Activated CD4-positive, alpha-beta memory T cell treated with anti-CD3 and anti-CD28 coated beads for 36 hours (primary cell): ENCODE data around the gene SGCA. TPM values are rescaled to one million over a fixed set of nuclear protein-coding genes. Genes with fewer than 3 reads are reported as not detected.

Experiments
- CTCF ChIA-PET: fragments of 350-600 bp; sonication (Branson Sonifier 250); formaldehyde crosslinking; loops from one replicate; lab custom pipeline; 2021; ENCODE audit warnings: antibody characterized with exemption, inconsistent platforms; lab: Charles Lee
- POLR2A ChIA-PET: fragments of 350-600 bp; sonication (Branson Sonifier 250); formaldehyde crosslinking; loops from one replicate; lab custom pipeline; 2021; ENCODE audit warnings: antibody characterized with exemption; lab: Charles Lee
- DNase-seq: peaks from one replicate; pipeline ENCODE4 v3.0.0-alpha.2; 2020
- H3K27ac Mint-ChIP-seq: one replicate; pipeline ENCODE4 v1.8.0; 2021; ENCODE audit warnings: mixed read lengths
- H3K27me3 Mint-ChIP-seq: one replicate; pipeline ENCODE4 v1.8.0; 2021; ENCODE audit warnings: mixed read lengths
- H3K36me3 Mint-ChIP-seq: one replicate; pipeline ENCODE4 v1.8.0; 2021; ENCODE audit warnings: mixed read lengths
- H3K4me1 Mint-ChIP-seq: one replicate; pipeline ENCODE4 v1.8.0; 2021; ENCODE audit warnings: low read depth, mixed read lengths
- H3K4me3 Mint-ChIP-seq: one replicate; pipeline ENCODE4 v1.8.0; 2021; ENCODE audit warnings: mild to moderate bottlenecking, mixed read lengths
- H3K9me3 Mint-ChIP-seq: one replicate; pipeline ENCODE4 v1.8.0; 2021; ENCODE audit warnings: mixed read lengths
- intact Hi-C: fragments of 100-400 bp; cut with micrococcal nuclease; formaldehyde crosslinking; loops from one replicate; pipeline ENCODE4 v1.15.1; 2023
- total RNA-seq, 2 experiments: library from RNA; stranded (reverse); gene quantifications; one replicate each; pipeline ENCODE4 v1.2.3, GENCODE V29; 2021

The SGCA gene
- total RNA-seq, 2 experiments from 2014 or later, result 0.59 TPM; not detected in 1

DNA sequence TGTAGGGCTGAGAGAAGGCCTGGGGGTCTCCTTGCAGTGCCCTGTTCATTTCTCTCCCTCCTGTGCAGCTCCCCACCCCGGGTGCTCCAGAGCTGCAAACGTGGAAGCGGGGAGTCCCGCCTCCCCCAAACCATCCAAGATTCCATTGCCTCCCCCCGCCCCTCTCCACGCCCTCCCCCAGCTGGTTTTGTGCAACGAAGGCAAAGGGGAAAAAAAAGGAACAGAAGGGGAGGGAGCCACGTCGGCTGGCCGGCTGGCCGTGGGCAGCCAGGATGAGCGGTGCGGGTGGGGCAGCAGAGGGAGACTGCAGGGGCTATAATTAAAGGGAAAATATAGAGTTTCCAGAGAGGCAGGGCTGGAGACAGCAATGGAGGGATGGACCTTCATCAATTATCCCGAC, 37.3 kb downstream of the SGCA start:
- Mint-ChIP-seq H3K9me3 (no peaks in the 10 kb centered on the region), H3K27ac (no peak overlapping the region), H3K4me3 (no peak overlapping the region), H3K4me1 (peaks cover 21% of the 10 kb centered on the region), H3K27me3 (peaks cover 69% of the 10 kb centered on the region), H3K36me3 (no peaks in the 10 kb centered on the region)
- DNase-seq, result no peak
- ChIA-PET POLR2A (no interaction called here), CTCF (interaction anchor here (1.5 to 16.6 kb wide), 5 partner anchors 11 to 91 kb away, joined by 6 to 324 read pairs (median 70); partner anchors contain the start of gene TMEM92)
- intact Hi-C loops, result no loop called here

DNA sequence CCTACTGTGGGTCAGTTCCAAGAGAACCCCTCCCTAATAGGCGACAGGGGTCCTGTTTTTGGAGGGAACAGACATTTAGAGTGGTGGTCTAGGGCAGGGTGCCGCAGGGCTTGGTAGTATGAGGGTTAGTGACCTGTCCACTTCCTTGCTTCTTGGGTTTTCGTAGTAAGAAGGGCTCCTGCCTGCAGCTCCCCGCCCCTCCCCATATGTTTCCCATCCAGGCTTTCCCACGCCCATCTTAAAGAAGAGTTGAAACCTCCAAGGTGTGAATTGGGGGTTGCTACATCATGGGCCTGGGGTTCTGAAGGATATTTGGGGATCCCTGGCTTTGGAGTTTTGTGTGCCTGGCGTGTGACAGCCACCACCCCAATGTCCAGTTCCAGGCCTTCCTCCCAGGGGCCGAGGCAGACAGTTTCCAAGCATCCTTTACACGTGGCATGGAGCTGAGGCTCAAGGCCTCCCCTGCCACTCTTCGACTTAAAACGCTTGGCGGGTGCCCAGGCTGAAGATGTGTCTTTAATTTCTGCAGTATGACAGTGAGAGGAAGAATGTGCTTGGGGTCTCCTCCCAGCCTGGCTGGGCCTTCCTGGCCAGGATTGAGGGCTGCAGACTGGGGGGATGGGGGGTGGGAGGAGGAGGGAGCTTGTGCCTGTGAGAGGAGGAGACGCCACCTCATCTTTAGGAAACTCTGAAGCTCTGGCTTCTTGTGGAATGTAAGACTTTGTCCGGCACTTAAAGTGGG, 38.0 kb downstream of the SGCA start:
- DNase-seq, result no peak
- H3K4me1 Mint-ChIP-seq, result peaks cover 16% of the 10 kb centered on the region
- H3K36me3 Mint-ChIP-seq, result no peaks in the 10 kb centered on the region
- no peaks in the 10 kb centered on the region for H3K9me3 Mint-ChIP-seq
- intact Hi-C loops, result no loop called here
- no peak overlapping the region for H3K27ac Mint-ChIP-seq
- ChIA-PET CTCF (interaction anchor here (0.6 to 16.6 kb wide), 5 partner anchors 10 to 110 kb away, joined by 3 to 324 read pairs (median 5); partner anchors contain the start of gene TMEM92), POLR2A (no interaction called here)
- peaks cover 65% of the 10 kb centered on the region for H3K27me3 Mint-ChIP-seq
- no peak overlapping the region for H3K4me3 Mint-ChIP-seq

- Mint-ChIP-seq H3K27me3 (peaks cover 69% of the 10 kb centered on the region), H3K4me3 (no peak overlapping the region)
- intact Hi-C loops, result no loop called here
These were observed 38.6 kb downstream of the SGCA start for GRCh38 chr17:50204431-50204830.

DNA sequence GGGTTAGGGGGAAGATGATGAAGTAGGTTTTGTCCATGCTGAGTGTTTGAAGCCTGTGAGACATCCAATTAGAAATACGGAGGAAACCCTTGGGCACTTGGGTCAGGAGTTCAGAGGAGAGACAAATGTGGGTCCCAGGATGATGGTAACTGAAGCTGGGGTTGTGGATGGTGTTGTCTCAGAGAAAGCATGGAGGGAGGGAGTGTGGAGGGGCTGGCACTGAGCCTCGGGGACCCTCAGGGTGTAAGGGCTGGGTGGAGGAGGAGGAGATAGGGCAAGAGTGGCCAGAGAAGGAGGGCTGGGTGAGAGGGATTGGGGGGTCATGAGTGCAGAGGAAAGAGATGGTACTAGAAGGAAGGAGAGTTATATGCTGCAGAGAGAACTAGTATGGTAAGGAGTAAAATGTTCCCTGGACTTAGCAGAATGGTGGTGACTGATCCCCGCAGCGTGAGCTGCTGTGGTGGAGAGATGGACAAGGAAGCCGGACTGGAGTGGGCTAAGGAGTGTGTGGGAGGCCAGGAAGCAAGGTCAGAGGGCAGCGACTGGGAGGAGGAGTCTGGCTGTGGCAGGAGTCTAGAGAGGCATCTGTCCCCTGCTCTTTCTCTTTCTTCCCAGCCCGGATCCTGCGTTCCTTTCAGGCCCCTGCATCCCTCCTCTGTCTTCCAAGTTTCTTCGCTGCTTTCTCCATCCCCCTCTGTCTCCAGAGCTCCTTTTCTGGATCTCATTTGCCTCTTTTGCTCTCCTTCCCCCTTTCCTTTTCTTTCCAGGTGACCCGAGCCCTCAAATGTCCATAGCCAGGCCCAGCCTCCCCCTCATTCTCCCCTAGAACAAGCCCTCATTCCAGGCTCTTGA, 39.5 kb downstream of the SGCA start:
- POLR2A ChIA-PET, result interaction anchor here (1.4 kb wide), 1 partner anchor 11 kb away, joined by 3 read pairs; no protein-coding TSS in a partner anchor
- H3K4me3 Mint-ChIP-seq, result no peak overlapping the region
- H3K27ac Mint-ChIP-seq, result no peak overlapping the region
- H3K9me3 Mint-ChIP-seq, result no peaks in the 10 kb centered on the region
- intact Hi-C loops, result no loop called here
- H3K4me1 Mint-ChIP-seq, result peaks cover 10% of the 10 kb centered on the region
- peaks cover 65% of the 10 kb centered on the region for H3K27me3 Mint-ChIP-seq
- no peak for DNase-seq
- CTCF ChIA-PET, result interaction anchor here (0.5 to 16.6 kb wide), 7 partner anchors 36 to 265 kb away, joined by 3 to 324 read pairs (median 4); partner anchors contain the start of gene TMEM92
- H3K36me3 Mint-ChIP-seq, result no peaks in the 10 kb centered on the region

More at GRCh38 chr17:50204431-50204830, 38.6 kb downstream of the SGCA start:
- ChIA-PET CTCF (interaction anchor here (0.6 to 16.6 kb wide), 5 partner anchors 11 to 110 kb away, joined by 3 to 324 read pairs (median 5); partner anchors contain the start of gene TMEM92), POLR2A (no interaction called here)
- H3K4me1 Mint-ChIP-seq, result peaks cover 14% of the 10 kb centered on the region
- H3K27ac Mint-ChIP-seq, result no peak overlapping the region
- DNase-seq, result no peak
- no peaks in the 10 kb centered on the region for H3K9me3 Mint-ChIP-seq
- H3K36me3 Mint-ChIP-seq, result no peaks in the 10 kb centered on the region

GRCh38 chr17:50205963-50206505, 40.2 kb downstream of the SGCA start:
- no peak for DNase-seq
- intact Hi-C loops, result no loop called here
- Mint-ChIP-seq H3K27ac (no peak overlapping the region), H3K36me3 (no peaks in the 10 kb centered on the region), H3K9me3 (no peaks in the 10 kb centered on the region), H3K27me3 (peaks cover 62% of the 10 kb centered on the region), H3K4me3 (no peak overlapping the region), H3K4me1 (peaks cover 5% of the 10 kb centered on the region)
- POLR2A ChIA-PET, result interaction anchor here (1.4 kb wide), 1 partner anchor 11 kb away, joined by 3 read pairs; no protein-coding TSS in a partner anchor
- CTCF ChIA-PET, result interaction anchor here (0.5 to 16.6 kb wide), 3 partner anchors 66 to 266 kb away, joined by 3 to 324 read pairs (median 4); partner anchors contain the start of gene TMEM92

DNA sequence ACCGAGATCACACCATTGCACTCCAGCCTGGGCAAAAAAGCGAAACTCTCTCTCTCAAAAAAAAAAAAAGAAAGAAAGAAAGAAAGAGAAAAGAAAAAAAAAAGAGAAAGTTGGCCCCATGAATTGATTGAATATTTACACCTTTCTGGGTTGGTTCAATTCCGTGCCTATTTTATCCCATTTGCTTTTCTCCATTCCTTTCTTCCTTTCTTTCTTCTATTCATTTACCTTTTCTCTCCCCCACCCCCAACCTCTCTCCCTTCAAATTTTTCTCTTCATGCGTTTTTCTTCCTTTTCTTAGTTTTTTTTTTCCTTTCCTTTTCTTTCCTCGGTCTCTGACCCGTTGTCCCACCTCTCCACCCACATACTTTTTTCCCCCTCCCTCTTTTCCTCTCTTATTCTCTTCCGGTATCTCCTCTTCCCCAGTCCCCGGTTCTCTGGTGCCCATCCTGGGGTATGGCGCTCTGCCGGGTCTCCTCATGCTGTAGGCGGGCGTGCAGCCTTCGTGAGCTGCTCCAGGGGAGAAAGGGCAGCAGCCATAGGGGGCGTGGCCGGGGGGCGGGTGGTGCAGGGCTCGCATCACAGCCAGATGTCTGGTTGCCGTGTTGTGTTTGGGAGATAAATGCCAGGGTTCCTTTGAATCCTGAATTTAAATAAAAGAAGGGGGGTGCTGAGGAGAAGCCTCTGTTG, 40.9 kb downstream of the SGCA start:
- Mint-ChIP-seq H3K36me3 (no peaks in the 10 kb centered on the region), H3K4me3 (no peak overlapping the region), H3K27ac (no peak overlapping the region), H3K9me3 (no peaks in the 10 kb centered on the region), H3K27me3 (peaks cover 61% of the 10 kb centered on the region), H3K4me1 (peaks cover 5% of the 10 kb centered on the region)
- intact Hi-C loops, result no loop called here
- peak; percentile 26 for DNase-seq
- ChIA-PET CTCF (interaction anchor here (1.1 to 16.6 kb wide), 2 partner anchors 66 to 88 kb away, joined by 3 to 324 read pairs; partner anchors contain the start of gene TMEM92), POLR2A (interaction anchor here (1.4 kb wide), 1 partner anchor 10 kb away, joined by 3 read pairs; no protein-coding TSS in a partner anchor)

DNA sequence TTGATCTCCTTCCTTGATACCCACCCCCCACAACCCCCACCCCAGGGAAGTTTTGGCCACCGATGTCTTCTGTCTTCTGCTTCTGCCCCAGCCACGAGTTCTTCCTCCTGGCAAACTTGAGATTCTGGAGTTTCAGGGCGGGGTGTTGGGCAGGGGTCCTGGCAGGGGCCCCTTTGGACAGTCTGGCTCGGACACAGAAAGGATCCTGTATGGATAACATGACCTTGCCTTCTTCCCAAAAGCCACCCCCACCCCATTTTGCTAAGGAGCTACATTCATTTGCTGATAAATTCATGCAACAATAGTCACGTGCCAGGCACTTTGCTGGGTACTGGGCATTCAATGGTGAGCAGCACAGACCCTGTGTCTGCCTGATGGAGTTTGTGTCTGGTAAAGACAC, 41.5 kb downstream of the SGCA start:
- ChIA-PET POLR2A (no interaction called here), CTCF (interaction anchor here (16.6 kb wide), 1 partner anchor 65 kb away, joined by 324 read pairs; the partner anchor contains the start of gene TMEM92)
- intact Hi-C loops, result no loop called here
- Mint-ChIP-seq H3K4me1 (peaks cover 7% of the 10 kb centered on the region), H3K36me3 (no peaks in the 10 kb centered on the region), H3K27me3 (peaks cover 57% of the 10 kb centered on the region), H3K27ac (no peak overlapping the region), H3K9me3 (no peaks in the 10 kb centered on the region), H3K4me3 (no peak overlapping the region)
- DNase-seq, result no peak

GRCh38 chr17:50207792-50208567, 42.2 kb downstream of the SGCA start:
- no peak for DNase-seq
- Mint-ChIP-seq H3K27ac (no peak overlapping the region), H3K4me1 (peaks cover 14% of the 10 kb centered on the region), H3K27me3 (peaks cover 53% of the 10 kb centered on the region), H3K36me3 (no peaks in the 10 kb centered on the region), H3K4me3 (no peak overlapping the region), H3K9me3 (no peaks in the 10 kb centered on the region)
- intact Hi-C loops, result no loop called here
- ChIA-PET CTCF (interaction anchor here (16.6 kb wide), 1 partner anchor 64 kb away, joined by 324 read pairs; the partner anchor contains the start of gene TMEM92), POLR2A (no interaction called here)

GRCh38 chr17:50208611-50209061, 42.8 kb downstream of the SGCA start:
- ChIA-PET POLR2A (no interaction called here), CTCF (interaction anchor here (1.5 to 16.6 kb wide), 2 partner anchors 8 to 64 kb away, joined by 10 to 324 read pairs; partner anchors contain the start of genes COL1A1 and TMEM92)
- Mint-ChIP-seq H3K27ac (no peak overlapping the region), H3K9me3 (no peaks in the 10 kb centered on the region), H3K4me3 (no peak overlapping the region), H3K4me1 (peaks cover 19% of the 10 kb centered on the region), H3K36me3 (no peaks in the 10 kb centered on the region), H3K27me3 (peaks cover 50% of the 10 kb centered on the region)
- intact Hi-C loops, result no loop called here
- no peak for DNase-seq

DNA sequence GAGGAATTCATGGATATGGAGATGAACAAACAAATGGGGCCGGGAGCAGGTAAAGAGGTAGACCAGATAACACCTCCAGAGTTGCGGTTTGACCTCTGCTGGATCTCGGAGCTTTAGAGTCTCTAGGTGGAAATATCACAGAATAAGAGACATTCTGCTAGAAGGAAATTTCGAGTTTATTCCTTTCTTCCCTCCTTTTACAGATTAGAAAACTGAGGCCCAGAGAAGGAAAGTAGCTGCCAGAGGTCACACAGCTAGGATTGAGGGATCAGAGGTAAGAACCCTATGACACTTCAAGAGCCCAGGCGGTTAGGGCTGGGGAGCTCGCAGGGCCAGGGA, 43.3 kb downstream of the SGCA start:
- no peak for DNase-seq
- CTCF ChIA-PET, result interaction anchor here (1.5 to 16.6 kb wide), 2 partner anchors 9 to 63 kb away, joined by 10 to 324 read pairs; partner anchors contain the start of genes COL1A1 and TMEM92
- POLR2A ChIA-PET, result no interaction called here
- Mint-ChIP-seq H3K4me1 (peaks cover 20% of the 10 kb centered on the region), H3K27me3 (peaks cover 46% of the 10 kb centered on the region), H3K4me3 (no peak overlapping the region), H3K27ac (no peak overlapping the region), H3K9me3 (no peaks in the 10 kb centered on the region), H3K36me3 (no peaks in the 10 kb centered on the region)
- intact Hi-C loops, result no loop called here
